Sigmoid colon (tissue), 7 donors: Measurements from ENCODE around the gene GJB3. TPM values are rescaled to one million over a fixed set of nuclear protein-coding genes. Genes with fewer than 3 reads are reported as not detected.

Source experiments
- DNase-seq: peaks from one replicate; pipeline ENCODE4 v3.0.0-alpha.2; 2019
- H3K27ac ChIP-seq, 4 donors: fragments of 200-600 bp; sonication (generic); one replicate each; pipeline ENCODE4 v1.5.1; 2016 to 2019; ENCODE audit warnings: mild to moderate bottlenecking in 1 of 4
- H3K27me3 ChIP-seq, 3 donors: fragments of 200-600 bp; sonication (generic); one replicate each; pipeline ENCODE4 v1.5.1; 2019; ENCODE audit warnings: mild to moderate bottlenecking in 1 of 3
- H3K36me3 ChIP-seq, 4 donors: fragments of 200-600 bp; sonication (generic); one replicate each; pipeline ENCODE4 v1.5.1; 2016 to 2019
- H3K4me1 ChIP-seq, 4 donors: fragments of 200-600 bp; sonication (generic); one replicate each; pipeline ENCODE4 v1.5.1; 2017 to 2019
- H3K4me3 ChIP-seq, 4 donors: fragments of 200-600 bp; sonication (generic); one replicate each; pipeline ENCODE4 v1.5.1; 2017 to 2019; ENCODE audit warnings: mild to moderate bottlenecking in 2 of 4, moderate library complexity in 1 of 4
- H3K9me3 ChIP-seq, 4 donors: fragments of 200-600 bp in 3 of 4; sonication (generic) in 3 of 4; one replicate each; pipeline versions ENCODE4 v1.5.1 to v1.6.1; 2013 to 2019
- CTCF ChIP-seq, 4 experiments: fragments of 450-650 bp in 3 of 4; fragments of 200-600 bp in 1 of 4; IDR thresholded peaks; one replicate each; pipeline ENCODE4 v1.5.1; 2016 to 2019; ENCODE audit warnings: antibody characterized with exemption in 4 of 4, mild to moderate bottlenecking in 3 of 4, moderate library complexity in 2 of 4
- EP300 ChIP-seq, 4 donors: sonication (generic); formaldehyde crosslinking; IDR thresholded peaks; one replicate each; pipeline ENCODE4 v1.6.1; 2017; ENCODE audit warnings: antibody characterized with exemption in 4 of 4
- POLR2A ChIP-seq, 2 donors: fragments of 450-650 bp; IDR thresholded peaks; one replicate each; pipeline ENCODE4 v1.6.1; 2016; ENCODE audit warnings: antibody characterized with exemption in 2 of 2, mild to moderate bottlenecking in 2 of 2, moderate library complexity in 2 of 2
- POLR2AphosphoS5 ChIP-seq, 4 donors: sonication (generic); formaldehyde crosslinking; IDR thresholded peaks; one replicate each; pipeline ENCODE4 v1.6.1; 2017; ENCODE audit warnings: antibody characterized with exemption in 4 of 4
- WGBS, 2 donors: extraction: QIAGEN DNeasy Blood & Tissue Kit; methylation state at CpG; one replicate each; pipeline ENCODE4 v1.1.7; 2013; 5-methylcytosine and 5-hydroxymethylcytosine counted together
- intact Hi-C: fragments of 100-400 bp; cut with DNase I; formaldehyde crosslinking; loops from one replicate; pipeline ENCODE4 v1.15.1; 2023
- polyA plus RNA-seq, 3 donors: library from polyadenylated mRNA; stranded (reverse); fragments of 200-250 nt; gene quantifications; one replicate each; pipeline ENCODE4 v1.2.3, GENCODE V29; 2013
- total RNA-seq, 4 donors: library from RNA; depleted of rRNA; stranded (reverse); fragments of >200 nt; gene quantifications; one replicate each; pipeline ENCODE4 v1.1.0, GENCODE V29; 2016
- donor health status: healthy with polysubstance abuse.
- donor health status: Bipolar disorder and iron deficiency.
- donor health status: healthy.

The GJB3 gene
- total and polyA plus RNA-seq, 7 donors, result 1.2 to 11.0 (median 1.8) TPM; not detected in 4

- TF ChIP-seq POLR2AphosphoS5 (IDR thresholded peaks at IDR 0.05) (no peak), POLR2A (IDR thresholded peaks at IDR 0.05) (no peak), CTCF (IDR thresholded peaks at IDR 0.05) (no peak), EP300 (IDR thresholded peaks at IDR 0.05) (no peak)
Observed at GRCh38 chr1:34745666-34746065, 35.3 kb upstream of the GJB3 start.

GRCh38 chr1:34746101-34746500, 34.9 kb upstream of the GJB3 start:
- DNase-seq, result peak; percentile 41
- intact Hi-C loops, result no loop called here
- Histone ChIP-seq H3K36me3 (no peaks in the 10 kb centered on the region), H3K4me1 (peaks cover 0 to 7% (median 3%) of the 10 kb centered on the region in 4 donors), H3K27me3 (peaks cover 0 to 26% (median 5%) of the 10 kb centered on the region in 3 donors), H3K9me3 (no peaks in the 10 kb centered on the region), H3K4me3 (no peak overlapping the region), H3K27ac (no peak overlapping the region)
- TF ChIP-seq POLR2AphosphoS5 (IDR thresholded peaks at IDR 0.05), result no peak
- TF ChIP-seq EP300 (IDR thresholded peaks at IDR 0.05), result no peak
- TF ChIP-seq CTCF (IDR thresholded peaks at IDR 0.05), result no peak
- no peak for TF ChIP-seq POLR2A (IDR thresholded peaks at IDR 0.05)
- 92 to 96% methylated on average over 4 of the region's 4 CpGs for WGBS, 2 donors

More at GRCh38 chr1:34745666-34746065, 35.3 kb upstream of the GJB3 start:
- DNase-seq, result peak; percentile 26
- Histone ChIP-seq H3K27me3 (peaks cover 0 to 26% (median 5%) of the 10 kb centered on the region in 3 donors), H3K4me3 (no peak overlapping the region), H3K36me3 (no peaks in the 10 kb centered on the region), H3K27ac (no peak overlapping the region), H3K9me3 (no peaks in the 10 kb centered on the region), H3K4me1 (peaks cover 0 to 7% (median 3%) of the 10 kb centered on the region in 4 donors)
- WGBS, 2 donors, result 84 to 91% methylated on average over 5 of the region's 5 CpGs
- intact Hi-C loops, result no loop called here

GRCh38 chr1:34746785-34747637, 34.0 kb upstream of the GJB3 start:
- peak; percentile 34 for DNase-seq
- H3K27me3 ChIP-seq, result peaks cover 0 to 21% (median 5%) of the 10 kb centered on the region in 3 donors

GRCh38 chr1:34747638-34747941, 33.4 kb upstream of the GJB3 start:
- peaks cover 0 to 4% (median 2%) of the 10 kb centered on the region in 4 donors for H3K4me1 ChIP-seq
- no peak overlapping the region for H3K27ac ChIP-seq
- TF ChIP-seq POLR2A (IDR thresholded peaks at IDR 0.05), result no peak
- TF ChIP-seq POLR2AphosphoS5 (IDR thresholded peaks at IDR 0.05), result no peak
- no peak for TF ChIP-seq CTCF (IDR thresholded peaks at IDR 0.05)
- TF ChIP-seq EP300 (IDR thresholded peaks at IDR 0.05), result no peak
- H3K4me3 ChIP-seq, result no peak overlapping the region
- DNase-seq, result peak; percentile 36
- H3K9me3 ChIP-seq, result no peaks in the 10 kb centered on the region
- no peaks in the 10 kb centered on the region for H3K36me3 ChIP-seq
- H3K27me3 ChIP-seq, result peaks cover 0 to 16% (median 5%) of the 10 kb centered on the region in 3 donors
- intact Hi-C loops, result no loop called here
- WGBS, 2 donors, result 79% methylated on average over 6 of the region's 6 CpGs

More at GRCh38 chr1:34746785-34747637, 34.0 kb upstream of the GJB3 start:
- TF ChIP-seq POLR2A (IDR thresholded peaks at IDR 0.05), result no peak
- TF ChIP-seq EP300 (IDR thresholded peaks at IDR 0.05), result no peak
- TF ChIP-seq POLR2AphosphoS5 (IDR thresholded peaks at IDR 0.05), result no peak
- no peak for TF ChIP-seq CTCF (IDR thresholded peaks at IDR 0.05)
- Histone ChIP-seq H3K4me3 (no peak overlapping the region), H3K9me3 (no peaks in the 10 kb centered on the region), H3K4me1 (peaks cover 0 to 7% (median 3%) of the 10 kb centered on the region in 4 donors), H3K27ac (no peak overlapping the region), H3K36me3 (no peaks in the 10 kb centered on the region)
- intact Hi-C loops, result no loop called here
- 49 to 70% methylated on average over 18 of the region's 18 CpGs for WGBS, 2 donors
